Measurements from ENCODE around the gene NAV2.

- no peak for TF ChIP-seq CTCF (IDR thresholded peaks at IDR 0.05 in 2 of 3, conservative IDR thresholded peaks at IDR 0.05 in 1 of 3; ENCODE audit: borderline replicate concordance in 1 of 3, insufficient read depth in 1 of 3, low read depth in 2 of 3, low read length in 2 of 3)
- TF ChIP-seq MAX (IDR thresholded peaks at IDR 0.05), result no peak
- TF ChIP-seq YY1 (IDR thresholded peaks at IDR 0.05; ENCODE audit: extremely low read depth, insufficient replicate concordance, low read depth, low read length), result no peak
- TF ChIP-seq EZH2phosphoT487 (IDR thresholded peaks at IDR 0.05; ENCODE audit: borderline replicate concordance), result no peak
- no peak for TF ChIP-seq TCF7L2 (IDR thresholded peaks at IDR 0.05; ENCODE audit: borderline replicate concordance, extremely low read depth, insufficient read depth, insufficient read length)
- TF ChIP-seq POLR2A (IDR thresholded peaks at IDR 0.05; ENCODE audit: borderline replicate concordance, extremely low read depth, insufficient read depth, insufficient read length), result no peak
- TF ChIP-seq JUND (IDR thresholded peaks at IDR 0.05), result no peak
- no peak for TF ChIP-seq POLR2AphosphoS5 (IDR thresholded peaks at IDR 0.05; ENCODE audit: low read depth, low read length)
- no peak for TF ChIP-seq RAD21 (IDR thresholded peaks at IDR 0.05; ENCODE audit: low read depth)
- TF ChIP-seq FOSL1 (IDR thresholded peaks at IDR 0.05; ENCODE audit: low read depth), result no peak
- TF ChIP-seq EGR1 (IDR thresholded peaks at IDR 0.05; ENCODE audit: low read depth), result no peak
Observed at GRCh38 chr11:20020198-20020597, 307.6 kb downstream of the NAV2 start.

Measured in HCT116 (cell line).